ENCODE measurements around the gene SLIT3. TPM values are rescaled to one million over a fixed set of nuclear protein-coding genes. Genes with fewer than 3 reads are reported as not detected.

Gene SLIT3
- total and polyA plus RNA-seq, 2 experiments from 2014 or later = 0.59 to 0.71 TPM

- TF ChIP-seq ZNF331 (CRISPR knock-in tag; IDR thresholded peaks at IDR 0.05; ENCODE audit: low read depth) (no peak), ETS1 (IDR thresholded peaks at IDR 0.05) (no peak), NANOG (IDR thresholded peaks at IDR 0.05; ENCODE audit: borderline replicate concordance) (no peak), STAT1 (IDR thresholded peaks at IDR 0.05; ENCODE audit: unreplicated experiment) (no peak)
These were observed 644.3 kb downstream of the SLIT3 start (continued) for GRCh38 chr5:168656633-168657032.

- no peaks in the 10 kb centered on the region for H3F3A ChIP-seq (replicated peaks; ENCODE audit: low read depth)
- no peaks in the 10 kb centered on the region for H3K9me2 ChIP-seq (ENCODE audit: insufficient read depth)
- ATAC-seq (no peak), DNase-seq (ENCODE audit: low spot score) (no peak)
- Mint-ChIP-seq H3K9me3 (no peaks in the 10 kb centered on the region), H3K27ac (no peak overlapping the region), H3K4me1 (peaks cover 14% of the 10 kb centered on the region), H3K4me3 (no peak overlapping the region), H3K27me3 (ENCODE audit: insufficient read depth, low read depth, poor library complexity) (peaks cover 6% of the 10 kb centered on the region), H3K36me3 (ENCODE audit: low read depth) (no peaks in the 10 kb centered on the region)
- H3K27ac ChIP-seq (ENCODE audit: low read depth) = no peak overlapping the region
- TF ChIP-seq NANOG (IDR thresholded peaks at IDR 0.05; ENCODE audit: borderline replicate concordance) (no peak), EZH2phosphoT487 (IDR thresholded peaks at IDR 0.05; ENCODE audit: unreplicated experiment) (no peak), ZNF331 (CRISPR knock-in tag; IDR thresholded peaks at IDR 0.05; ENCODE audit: low read depth) (no peak), CREB1 (CRISPR knock-in tag; IDR thresholded peaks at IDR 0.05; ENCODE audit: low read depth) (no peak), CTCF (conservative IDR thresholded peaks at IDR 0.05; ENCODE audit: low read depth in 2 of 2) (no peak)
- TF ChIP-seq, protein P1, sequence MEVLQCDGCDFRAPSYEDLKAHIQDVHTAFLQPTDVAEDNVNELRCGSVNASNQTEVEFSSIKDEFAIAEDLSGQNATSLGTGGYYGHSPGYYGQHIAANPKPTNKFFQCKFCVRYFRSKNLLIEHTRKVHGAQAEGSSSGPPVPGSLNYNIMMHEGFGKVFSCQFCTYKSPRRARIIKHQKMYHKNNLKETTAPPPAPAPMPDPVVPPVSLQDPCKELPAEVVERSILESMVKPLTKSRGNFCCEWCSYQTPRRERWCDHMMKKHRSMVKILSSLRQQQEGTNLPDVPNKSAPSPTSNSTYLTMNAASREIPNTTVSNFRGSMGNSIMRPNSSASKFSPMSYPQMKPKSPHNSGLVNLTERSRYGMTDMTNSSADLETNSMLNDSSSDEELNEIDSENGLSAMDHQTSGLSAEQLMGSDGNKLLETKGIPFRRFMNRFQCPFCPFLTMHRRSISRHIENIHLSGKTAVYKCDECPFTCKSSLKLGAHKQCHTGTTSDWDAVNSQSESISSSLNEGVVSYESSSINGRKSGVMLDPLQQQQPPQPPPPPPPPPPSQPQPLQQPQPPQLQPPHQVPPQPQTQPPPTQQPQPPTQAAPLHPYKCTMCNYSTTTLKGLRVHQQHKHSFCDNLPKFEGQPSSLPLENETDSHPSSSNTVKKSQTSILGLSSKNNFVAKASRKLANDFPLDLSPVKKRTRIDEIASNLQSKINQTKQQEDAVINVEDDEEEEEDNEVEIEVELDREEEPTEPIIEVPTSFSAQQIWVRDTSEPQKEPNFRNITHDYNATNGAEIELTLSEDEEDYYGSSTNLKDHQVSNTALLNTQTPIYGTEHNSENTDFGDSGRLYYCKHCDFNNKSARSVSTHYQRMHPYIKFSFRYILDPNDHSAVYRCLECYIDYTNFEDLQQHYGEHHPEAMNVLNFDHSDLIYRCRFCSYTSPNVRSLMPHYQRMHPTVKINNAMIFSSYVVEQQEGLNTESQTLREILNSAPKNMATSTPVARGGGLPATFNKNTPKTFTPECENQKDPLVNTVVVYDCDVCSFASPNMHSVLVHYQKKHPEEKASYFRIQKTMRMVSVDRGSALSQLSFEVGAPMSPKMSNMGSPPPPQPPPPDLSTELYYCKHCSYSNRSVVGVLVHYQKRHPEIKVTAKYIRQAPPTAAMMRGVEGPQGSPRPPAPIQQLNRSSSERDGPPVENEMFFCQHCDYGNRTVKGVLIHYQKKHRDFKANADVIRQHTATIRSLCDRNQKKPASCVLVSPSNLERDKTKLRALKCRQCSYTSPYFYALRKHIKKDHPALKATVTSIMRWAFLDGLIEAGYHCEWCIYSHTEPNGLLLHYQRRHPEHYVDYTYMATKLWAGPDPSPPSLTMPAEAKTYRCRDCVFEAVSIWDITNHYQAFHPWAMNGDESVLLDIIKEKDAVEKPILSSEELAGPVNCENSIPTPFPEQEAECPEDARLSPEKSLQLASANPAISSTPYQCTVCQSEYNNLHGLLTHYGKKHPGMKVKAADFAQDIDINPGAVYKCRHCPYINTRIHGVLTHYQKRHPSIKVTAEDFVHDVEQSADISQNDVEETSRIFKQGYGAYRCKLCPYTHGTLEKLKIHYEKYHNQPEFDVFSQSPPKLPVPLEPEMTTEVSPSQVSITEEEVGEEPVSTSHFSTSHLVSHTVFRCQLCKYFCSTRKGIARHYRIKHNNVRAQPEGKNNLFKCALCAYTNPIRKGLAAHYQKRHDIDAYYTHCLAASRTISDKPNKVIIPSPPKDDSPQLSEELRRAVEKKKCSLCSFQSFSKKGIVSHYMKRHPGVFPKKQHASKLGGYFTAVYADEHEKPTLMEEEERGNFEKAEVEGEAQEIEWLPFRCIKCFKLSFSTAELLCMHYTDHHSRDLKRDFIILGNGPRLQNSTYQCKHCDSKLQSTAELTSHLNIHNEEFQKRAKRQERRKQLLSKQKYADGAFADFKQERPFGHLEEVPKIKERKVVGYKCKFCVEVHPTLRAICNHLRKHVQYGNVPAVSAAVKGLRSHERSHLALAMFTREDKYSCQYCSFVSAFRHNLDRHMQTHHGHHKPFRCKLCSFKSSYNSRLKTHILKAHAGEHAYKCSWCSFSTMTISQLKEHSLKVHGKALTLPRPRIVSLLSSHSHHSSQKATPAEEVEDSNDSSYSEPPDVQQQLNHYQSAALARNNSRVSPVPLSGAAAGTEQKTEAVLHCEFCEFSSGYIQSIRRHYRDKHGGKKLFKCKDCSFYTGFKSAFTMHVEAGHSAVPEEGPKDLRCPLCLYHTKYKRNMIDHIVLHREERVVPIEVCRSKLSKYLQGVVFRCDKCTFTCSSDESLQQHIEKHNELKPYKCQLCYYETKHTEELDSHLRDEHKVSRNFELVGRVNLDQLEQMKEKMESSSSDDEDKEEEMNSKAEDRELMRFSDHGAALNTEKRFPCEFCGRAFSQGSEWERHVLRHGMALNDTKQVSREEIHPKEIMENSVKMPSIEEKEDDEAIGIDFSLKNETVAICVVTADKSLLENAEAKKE (CRISPR knock-in tag; IDR thresholded peaks at IDR 0.05) = no peak
- no peak overlapping the region for H2AFZ ChIP-seq
- no peak overlapping the region for H3K4me2 ChIP-seq
- H3K36me3 ChIP-seq (ENCODE audit: insufficient read depth) = no peaks in the 10 kb centered on the region
- peaks cover 4% of the 10 kb centered on the region; the same call in 1 of the 2 replicates for H3K4me1 ChIP-seq (ENCODE audit: insufficient read depth)
- H3K79me2 ChIP-seq (replicated peaks; ENCODE audit: insufficient read depth) = no peaks in the 10 kb centered on the region
- H3K27me3 ChIP-seq (ENCODE audit: insufficient read depth) = no peaks in the 10 kb centered on the region
- H4K20me1 ChIP-seq (replicated peaks; ENCODE audit: insufficient read depth) = no peaks in the 10 kb centered on the region
- no peak overlapping the region for H3K4me3 ChIP-seq
These were observed 645.6 kb downstream of the SLIT3 start for GRCh38 chr5:168655316-168655715.

Data from GM23338 (cell line).